ENCODE measurements around the gene TMPRSS9. TPM values are rescaled to one million over a fixed set of nuclear protein-coding genes. Genes with fewer than 3 reads are reported as not detected.

The TMPRSS9 gene
- total RNA-seq, 1 experiment from 2014 or later: 0.23 TPM

DNA sequence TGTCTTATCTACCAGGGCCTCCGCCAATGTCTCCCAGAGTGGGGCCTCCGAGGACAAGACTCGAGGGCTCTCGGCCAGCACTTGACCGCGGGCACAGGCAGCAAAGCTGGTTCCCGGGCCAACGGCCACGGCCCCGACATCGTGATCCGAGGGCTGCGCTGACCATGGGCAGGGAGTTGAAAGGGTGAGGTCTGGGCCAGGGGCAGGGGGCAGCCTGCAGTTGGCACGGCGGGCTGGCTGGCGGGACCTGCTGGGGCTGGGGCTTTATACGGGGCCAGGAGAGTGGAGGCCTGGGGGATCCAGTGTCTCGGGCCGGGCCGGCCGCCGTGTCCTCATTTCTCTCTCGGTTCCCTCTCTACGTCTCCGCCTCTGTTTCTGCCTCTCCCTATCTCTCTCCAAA lies 42.3 kb upstream of the TMPRSS9 start:
- Histone ChIP-seq H3K4me1 (ENCODE audit: control insufficient read depth, insufficient read depth, low read length) (no peaks in the 10 kb centered on the region; the same call in 1 of the 2 replicates), H3K4me3 (ENCODE audit: low read depth in 2 of 2, low read length in 2 of 2) (no peak overlapping the region), H3K9me3 (ENCODE audit: control insufficient read depth, insufficient read depth, low read depth, low read length) (no peaks in the 10 kb centered on the region), H3K36me3 (ENCODE audit: control insufficient read depth, insufficient read depth, low read length) (no peaks in the 10 kb centered on the region), H3K27me3 (ENCODE audit: control insufficient read depth, insufficient read depth, low read length) (no peaks in the 10 kb centered on the region), H3K27ac (ENCODE audit: low read length) (no peak overlapping the region)
- intact Hi-C loops (cut with micrococcal nuclease; ENCODE audit: unreplicated experiment) (loop anchor here (5.0 kb wide), 2 partner anchors 80 to 160 kb away; partner anchors contain the start of genes PLEKHJ1 and SF3A2), in situ Hi-C loops (cut with HindIII; ENCODE audit: low pct_unique_long_range_greater_than_20kb, low sequenced_read_pairs) (no loop called here)
- ATAC-seq (no peak), DNase-seq (ENCODE audit: low read depth, low spot score) (no peak)
- ChIA-PET CTCF (no interaction called here), POLR2A (no interaction called here)
- TF ChIP-seq, protein P1, sequence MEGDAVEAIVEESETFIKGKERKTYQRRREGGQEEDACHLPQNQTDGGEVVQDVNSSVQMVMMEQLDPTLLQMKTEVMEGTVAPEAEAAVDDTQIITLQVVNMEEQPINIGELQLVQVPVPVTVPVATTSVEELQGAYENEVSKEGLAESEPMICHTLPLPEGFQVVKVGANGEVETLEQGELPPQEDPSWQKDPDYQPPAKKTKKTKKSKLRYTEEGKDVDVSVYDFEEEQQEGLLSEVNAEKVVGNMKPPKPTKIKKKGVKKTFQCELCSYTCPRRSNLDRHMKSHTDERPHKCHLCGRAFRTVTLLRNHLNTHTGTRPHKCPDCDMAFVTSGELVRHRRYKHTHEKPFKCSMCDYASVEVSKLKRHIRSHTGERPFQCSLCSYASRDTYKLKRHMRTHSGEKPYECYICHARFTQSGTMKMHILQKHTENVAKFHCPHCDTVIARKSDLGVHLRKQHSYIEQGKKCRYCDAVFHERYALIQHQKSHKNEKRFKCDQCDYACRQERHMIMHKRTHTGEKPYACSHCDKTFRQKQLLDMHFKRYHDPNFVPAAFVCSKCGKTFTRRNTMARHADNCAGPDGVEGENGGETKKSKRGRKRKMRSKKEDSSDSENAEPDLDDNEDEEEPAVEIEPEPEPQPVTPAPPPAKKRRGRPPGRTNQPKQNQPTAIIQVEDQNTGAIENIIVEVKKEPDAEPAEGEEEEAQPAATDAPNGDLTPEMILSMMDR (IDR thresholded peaks at IDR 0.05): no peak
- TF ChIP-seq, protein P2, sequence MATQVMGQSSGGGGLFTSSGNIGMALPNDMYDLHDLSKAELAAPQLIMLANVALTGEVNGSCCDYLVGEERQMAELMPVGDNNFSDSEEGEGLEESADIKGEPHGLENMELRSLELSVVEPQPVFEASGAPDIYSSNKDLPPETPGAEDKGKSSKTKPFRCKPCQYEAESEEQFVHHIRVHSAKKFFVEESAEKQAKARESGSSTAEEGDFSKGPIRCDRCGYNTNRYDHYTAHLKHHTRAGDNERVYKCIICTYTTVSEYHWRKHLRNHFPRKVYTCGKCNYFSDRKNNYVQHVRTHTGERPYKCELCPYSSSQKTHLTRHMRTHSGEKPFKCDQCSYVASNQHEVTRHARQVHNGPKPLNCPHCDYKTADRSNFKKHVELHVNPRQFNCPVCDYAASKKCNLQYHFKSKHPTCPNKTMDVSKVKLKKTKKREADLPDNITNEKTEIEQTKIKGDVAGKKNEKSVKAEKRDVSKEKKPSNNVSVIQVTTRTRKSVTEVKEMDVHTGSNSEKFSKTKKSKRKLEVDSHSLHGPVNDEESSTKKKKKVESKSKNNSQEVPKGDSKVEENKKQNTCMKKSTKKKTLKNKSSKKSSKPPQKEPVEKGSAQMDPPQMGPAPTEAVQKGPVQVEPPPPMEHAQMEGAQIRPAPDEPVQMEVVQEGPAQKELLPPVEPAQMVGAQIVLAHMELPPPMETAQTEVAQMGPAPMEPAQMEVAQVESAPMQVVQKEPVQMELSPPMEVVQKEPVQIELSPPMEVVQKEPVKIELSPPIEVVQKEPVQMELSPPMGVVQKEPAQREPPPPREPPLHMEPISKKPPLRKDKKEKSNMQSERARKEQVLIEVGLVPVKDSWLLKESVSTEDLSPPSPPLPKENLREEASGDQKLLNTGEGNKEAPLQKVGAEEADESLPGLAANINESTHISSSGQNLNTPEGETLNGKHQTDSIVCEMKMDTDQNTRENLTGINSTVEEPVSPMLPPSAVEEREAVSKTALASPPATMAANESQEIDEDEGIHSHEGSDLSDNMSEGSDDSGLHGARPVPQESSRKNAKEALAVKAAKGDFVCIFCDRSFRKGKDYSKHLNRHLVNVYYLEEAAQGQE (IDR thresholded peaks at IDR 0.05; ENCODE audit: insufficient read depth in 1 of 2, low read depth in 2 of 2, low read length in 1 of 2): no peak
- TF ChIP-seq TCF7L2 (IDR thresholded peaks at IDR 0.05; ENCODE audit: low read depth, low read length): no peak
- TF ChIP-seq POLR2AphosphoS5 (IDR thresholded peaks at IDR 0.05; ENCODE audit: low read depth, low read length): no peak
- no peak for TF ChIP-seq SIN3A (IDR thresholded peaks at IDR 0.05; ENCODE audit: borderline replicate concordance, insufficient read depth, low read depth, low read length)
- BruUV-seq (replicated peaks): no TSS peak

DNA sequence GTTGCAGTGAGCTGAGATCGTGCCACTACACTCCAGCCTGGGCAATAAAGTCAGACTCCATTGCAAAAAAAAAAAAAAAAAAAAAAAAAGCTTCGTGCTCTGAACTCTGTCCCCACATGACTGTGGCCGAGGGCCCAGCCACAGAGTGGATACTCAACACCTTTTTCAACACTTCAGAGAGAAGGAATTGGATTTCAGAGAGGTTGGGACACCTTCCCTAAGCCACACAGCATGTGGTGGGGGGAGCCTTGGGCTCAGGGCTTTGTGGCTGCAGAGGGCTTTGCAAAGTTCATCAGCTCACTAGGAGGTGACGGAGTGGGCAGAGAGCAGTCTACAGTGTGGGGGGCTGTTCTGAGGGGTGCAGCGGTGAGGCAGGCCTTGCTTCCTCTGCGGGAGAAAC lies 41.1 kb upstream of the TMPRSS9 start:
- DNase-seq (ENCODE audit: low read depth, low spot score) (no peak), ATAC-seq (no peak)
- Histone ChIP-seq H3K36me3 (ENCODE audit: control insufficient read depth, insufficient read depth, low read length) (no peaks in the 10 kb centered on the region), H3K4me1 (ENCODE audit: control insufficient read depth, insufficient read depth, low read length) (no peaks in the 10 kb centered on the region; the same call in 1 of the 2 replicates), H3K27me3 (ENCODE audit: control insufficient read depth, insufficient read depth, low read length) (no peaks in the 10 kb centered on the region), H3K27ac (ENCODE audit: low read length) (no peak overlapping the region), H3K4me3 (ENCODE audit: low read depth in 2 of 2, low read length in 2 of 2) (no peak overlapping the region), H3K9me3 (ENCODE audit: control insufficient read depth, insufficient read depth, low read depth, low read length) (no peaks in the 10 kb centered on the region)
- in situ Hi-C loops (cut with HindIII; ENCODE audit: low pct_unique_long_range_greater_than_20kb, low sequenced_read_pairs) (no loop called here), intact Hi-C loops (cut with micrococcal nuclease; ENCODE audit: unreplicated experiment) (loop anchor here (5.0 kb wide), 2 partner anchors 82 to 162 kb away; partner anchors contain the start of genes PLEKHJ1 and SF3A2)
- TF ChIP-seq POLR2AphosphoS5 (IDR thresholded peaks at IDR 0.05; ENCODE audit: low read depth, low read length) (no peak), SIN3A (IDR thresholded peaks at IDR 0.05; ENCODE audit: borderline replicate concordance, insufficient read depth, low read depth, low read length) (no peak), TCF7L2 (IDR thresholded peaks at IDR 0.05; ENCODE audit: low read depth, low read length) (no peak)
- TF ChIP-seq, protein P1 (IDR thresholded peaks at IDR 0.05): no peak
- TF ChIP-seq, protein P2 (IDR thresholded peaks at IDR 0.05; ENCODE audit: insufficient read depth in 1 of 2, low read depth in 2 of 2, low read length in 1 of 2): no peak
- ChIA-PET POLR2A (interaction anchor here (0.6 kb wide), 2 partner anchors 59 to 83 kb away, joined by 4 to 16 read pairs; partner anchors contain the start of gene PLEKHJ1), CTCF (no interaction called here)
- no TSS peak for BruUV-seq (replicated peaks)
